GM18508 (cell line): ENCODE measurements around the gene ZNF581.

ENCODE experiments used
- ATAC-seq: cut with Tn5 transposase; IDR thresholded peaks from one replicate; pipeline ENCODE4 v1.9.1; 2021; ENCODE audit warnings: moderate number of reproducible peaks; ENCODE audit not compliant: insufficient read depth, unreplicated experiment

Gene ZNF581, protein sequence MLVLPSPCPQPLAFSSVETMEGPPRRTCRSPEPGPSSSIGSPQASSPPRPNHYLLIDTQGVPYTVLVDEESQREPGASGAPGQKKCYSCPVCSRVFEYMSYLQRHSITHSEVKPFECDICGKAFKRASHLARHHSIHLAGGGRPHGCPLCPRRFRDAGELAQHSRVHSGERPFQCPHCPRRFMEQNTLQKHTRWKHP

DNA sequence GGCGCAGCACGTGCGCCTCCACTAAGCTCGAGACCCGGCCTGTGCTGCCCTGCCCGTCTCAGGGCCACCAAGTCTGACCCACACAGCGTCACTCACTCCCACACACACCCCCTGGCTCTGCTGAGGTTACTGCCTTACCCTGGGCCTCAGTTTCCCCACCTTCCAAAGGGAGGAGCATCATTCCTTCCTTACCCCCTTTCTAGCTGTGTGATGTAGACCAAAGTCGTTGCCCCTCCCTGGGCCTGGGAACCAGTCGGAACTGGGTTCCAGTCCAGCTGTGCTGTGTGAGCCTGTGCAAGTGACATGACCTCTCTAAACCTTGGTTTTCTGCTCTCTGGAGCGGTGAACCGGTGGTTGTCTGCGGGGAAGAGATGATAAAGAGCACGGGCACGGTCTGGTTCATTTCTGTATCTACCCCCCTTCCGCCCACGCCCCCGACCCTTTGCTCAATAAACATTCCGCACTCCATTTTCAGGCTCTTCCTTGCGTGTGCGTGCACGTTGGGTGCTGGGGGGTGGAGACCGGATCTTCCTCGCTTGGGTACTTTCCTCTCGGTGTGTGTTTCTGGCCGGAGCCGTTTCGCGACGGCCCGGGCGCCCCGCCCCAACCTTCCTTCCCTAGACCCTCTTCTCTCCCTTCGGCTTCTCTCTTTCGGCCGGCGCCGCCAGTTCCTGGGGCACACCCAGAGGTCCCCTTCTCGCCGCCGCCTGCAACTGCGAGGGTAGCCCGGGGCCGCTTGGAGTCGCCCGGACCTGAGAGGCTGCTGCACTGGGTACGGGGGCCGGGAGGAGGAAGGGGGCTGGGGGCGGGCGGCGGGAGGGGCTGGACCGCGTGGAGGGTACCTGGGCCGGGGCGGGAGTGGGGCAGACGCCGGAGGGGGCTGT is at the start of gene ZNF581:
ZNF581 (plus strand) TSS at position 647 of the 884 bp plus-strand sequence. CDS start 923 bp downstream, outside the sequence.
- peak; percentile 38 for ATAC-seq

DNA sequence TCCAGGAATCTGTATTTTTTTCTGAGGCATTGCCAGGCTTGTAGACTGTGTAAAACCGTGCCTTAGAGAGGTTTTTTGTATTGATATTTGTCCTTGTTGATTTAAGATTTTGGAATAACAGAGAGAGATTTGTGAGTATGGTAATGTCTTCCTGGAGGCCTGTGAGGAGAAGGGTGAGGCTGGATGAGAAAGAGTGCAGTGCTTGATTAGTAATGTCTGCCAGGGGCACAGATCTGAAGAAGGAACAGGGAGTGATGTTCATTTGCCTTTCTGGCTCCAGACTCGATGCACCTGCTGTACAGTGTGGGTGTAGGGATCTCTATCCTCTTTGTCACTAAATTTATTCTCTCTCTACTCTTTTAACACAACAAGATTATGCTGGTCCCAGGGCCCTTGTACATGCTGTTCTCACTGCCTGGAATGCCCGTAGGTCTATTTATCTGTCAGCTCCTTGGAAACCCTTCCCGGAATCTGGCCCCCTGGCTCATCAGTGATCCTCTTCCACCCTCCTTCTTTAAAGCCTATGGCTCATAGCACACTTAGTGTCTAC is 48.4 kb upstream of the ZNF581 start:
- ATAC-seq, result no peak

DNA sequence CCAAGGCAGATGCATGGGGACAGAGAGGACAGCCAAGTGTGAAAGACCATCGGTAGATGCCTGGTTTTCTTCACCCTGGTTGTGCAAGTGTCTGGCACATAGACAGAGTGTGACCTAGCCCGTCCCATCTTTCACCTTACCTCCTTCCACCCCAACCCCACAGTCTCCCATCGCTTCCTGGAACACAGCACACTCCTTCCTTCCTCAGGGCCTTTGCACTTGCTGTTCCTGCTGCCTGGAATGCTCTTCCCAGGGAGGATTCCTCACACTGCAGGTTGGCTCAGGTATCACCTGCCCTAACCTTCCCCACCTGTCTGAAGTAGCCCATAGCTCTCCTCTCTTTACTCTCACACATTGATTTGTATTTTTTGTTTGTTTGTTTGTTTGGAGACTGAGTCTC is 47.1 kb upstream of the ZNF581 start:
- ATAC-seq, result no peak

DNA sequence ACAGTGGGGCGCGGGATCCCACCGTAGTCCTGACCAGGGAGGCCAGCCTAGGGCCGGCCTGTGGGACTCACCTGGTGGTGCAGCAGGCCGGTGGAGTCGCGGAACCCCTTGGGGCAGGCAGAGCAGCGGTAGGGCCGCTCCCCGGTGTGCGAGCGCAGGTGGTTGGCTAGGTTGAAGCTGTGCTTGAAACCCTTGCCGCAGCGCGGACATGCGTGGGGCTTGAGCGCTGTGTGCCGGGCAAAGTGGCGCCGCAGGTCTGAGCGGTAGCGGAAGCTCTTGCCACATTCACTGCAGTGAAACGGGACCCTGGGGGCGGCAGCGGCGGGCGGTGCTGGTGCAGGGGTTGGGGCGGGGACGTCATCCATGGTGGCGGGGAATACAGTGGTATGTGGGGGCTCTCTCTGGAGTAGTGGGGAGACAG is 45.9 kb upstream of the ZNF581 start:
- no peak for ATAC-seq

DNA sequence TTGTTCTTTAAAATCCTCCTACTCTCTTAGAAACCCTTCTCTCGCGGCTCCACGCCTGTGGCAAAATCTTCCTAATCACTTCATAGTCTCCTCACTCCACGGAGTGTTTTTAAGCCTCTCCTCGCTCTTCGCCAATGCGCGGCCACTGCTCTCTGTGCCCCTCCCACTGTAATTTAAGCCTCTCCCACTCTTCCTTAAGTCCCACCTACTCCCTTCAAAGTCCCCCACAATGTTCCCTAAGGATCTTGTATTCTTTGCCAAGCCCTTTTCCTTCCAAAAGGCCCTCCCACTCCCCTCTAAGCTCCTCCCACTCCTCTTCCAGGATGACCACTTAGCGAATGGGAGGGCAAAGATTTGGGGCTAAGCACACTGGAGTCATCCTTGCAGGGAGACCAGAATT is 45.4 kb upstream of the ZNF581 start:
- ATAC-seq, result no peak

DNA sequence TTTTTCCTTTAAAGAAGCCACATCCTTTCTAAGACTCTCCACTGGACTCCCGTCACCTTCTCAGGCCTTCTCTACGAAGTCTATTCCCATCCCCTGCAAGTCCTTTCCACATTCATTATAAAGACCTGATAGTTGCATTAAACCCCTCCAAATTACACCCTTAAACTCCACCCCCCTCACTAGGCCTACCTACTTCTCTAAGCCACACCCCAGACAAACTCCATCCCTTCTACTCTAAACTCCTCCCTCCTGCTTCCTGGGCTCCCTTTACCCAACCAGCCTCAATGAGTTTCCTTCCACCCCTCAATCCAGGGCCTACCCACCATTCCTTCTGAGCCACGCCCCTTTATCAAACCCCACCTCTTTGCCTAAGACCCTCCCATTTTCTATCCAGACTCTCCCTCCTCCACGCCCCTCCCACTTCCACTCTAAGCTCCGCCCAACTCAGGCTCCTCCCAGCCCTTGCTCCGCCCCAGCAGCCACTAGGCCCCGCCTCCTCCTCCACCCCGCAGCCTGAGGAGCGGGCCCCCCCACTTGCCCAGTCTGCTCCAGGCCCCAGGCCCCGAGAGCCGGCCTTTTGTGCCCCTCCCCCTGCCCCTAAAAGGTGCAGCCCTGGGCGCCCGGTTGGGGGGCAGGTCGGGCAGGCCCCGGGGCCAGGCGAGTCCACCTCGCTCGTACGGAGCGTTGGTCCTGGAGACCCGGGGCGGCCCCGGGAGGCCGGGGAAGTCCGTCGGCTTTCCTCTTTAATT is 44.6 kb upstream of the ZNF581 start:
- peak; percentile 33 for ATAC-seq

DNA sequence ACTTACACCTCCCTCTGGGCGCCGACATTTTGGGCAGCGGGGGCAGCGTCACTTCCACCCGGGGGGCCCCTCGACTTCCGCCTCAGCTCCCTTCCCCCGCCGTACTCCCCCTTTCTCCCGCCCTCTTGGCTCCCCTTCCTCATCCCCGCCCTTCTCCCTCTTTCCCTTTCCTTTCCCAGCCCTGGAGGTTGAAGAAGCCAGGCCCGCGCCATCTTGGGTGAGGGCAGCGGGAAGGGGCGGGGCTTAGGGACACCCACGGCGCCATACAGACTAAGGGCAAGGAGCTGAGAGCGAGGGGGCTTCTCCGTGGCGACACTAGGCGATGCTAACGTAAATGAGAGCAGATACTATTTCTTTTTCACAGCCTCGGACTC is 44.0 kb upstream of the ZNF581 start, which contains the start of gene FIZ1:
FIZ1 (minus strand) TSS at position 50 of the 374 bp plus-strand sequence. CDS start 1,652 bp downstream, outside the sequence.
- peak; percentile 28 for ATAC-seq

DNA sequence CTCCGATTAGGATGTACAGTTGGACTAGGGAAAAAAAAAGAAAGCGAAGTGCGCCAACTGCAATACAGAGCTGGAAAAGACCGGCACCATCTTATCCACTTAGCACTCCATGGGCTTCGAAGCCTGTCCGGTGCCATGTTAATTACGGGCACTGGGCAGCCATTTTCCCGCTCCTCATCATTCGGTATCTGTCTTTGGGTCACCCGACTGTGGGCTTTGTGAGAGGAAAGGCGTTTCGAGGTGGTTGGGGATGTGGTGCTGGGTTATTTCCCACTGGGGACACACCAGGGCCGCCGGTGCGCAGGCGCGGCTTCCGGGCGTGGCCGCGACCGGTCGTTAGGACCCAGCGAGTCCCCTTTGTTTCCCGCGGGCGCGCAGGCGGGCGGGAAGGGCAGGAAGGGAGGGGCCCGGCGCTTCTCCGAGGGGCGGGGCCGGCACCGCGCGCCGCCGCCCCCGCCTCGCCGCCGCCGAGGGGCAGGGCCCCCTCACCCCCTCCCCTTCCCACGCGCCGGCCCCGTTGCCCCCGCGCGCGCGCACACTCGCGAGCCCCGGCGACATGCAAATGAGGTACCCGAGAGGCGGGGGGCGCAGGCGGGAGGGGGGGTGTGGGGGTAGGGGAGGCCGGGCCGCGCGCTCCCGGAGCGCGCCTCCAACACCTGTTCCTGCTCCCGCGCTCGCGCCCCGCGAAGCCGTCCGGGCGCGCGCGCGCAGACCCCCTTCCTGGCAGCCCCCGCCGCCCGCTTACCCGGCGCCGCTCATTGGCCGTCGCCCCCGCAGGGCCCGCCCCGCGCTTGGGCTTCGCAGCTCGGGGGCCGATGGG is 43.4 kb upstream of the ZNF581 start, which contains the start of gene ZNF524:
ZNF524 (plus strand) TSS at position 447 of the 820 bp plus-strand sequence. CDS start 1,825 bp downstream, outside the sequence.
- peak; percentile 22 for ATAC-seq

DNA sequence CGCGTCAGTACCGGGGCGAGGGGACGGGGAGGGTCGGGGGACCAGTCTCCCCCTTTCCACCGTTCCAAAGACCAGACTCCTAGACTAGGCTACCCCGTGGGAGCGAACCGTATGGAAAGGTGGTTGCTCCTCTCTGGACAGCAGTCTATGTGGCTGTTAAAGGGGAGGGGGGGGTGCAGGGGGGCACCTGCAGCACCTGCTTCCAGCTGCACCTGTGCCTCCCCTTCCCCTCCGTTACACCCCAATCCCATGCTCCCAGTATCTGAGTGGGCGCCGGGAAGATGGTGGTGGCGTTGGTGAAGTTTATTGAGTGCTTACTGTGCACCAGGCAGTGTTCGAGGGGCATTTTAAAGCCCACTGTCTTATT is 42.8 kb upstream of the ZNF581 start:
- ATAC-seq, result no peak

DNA sequence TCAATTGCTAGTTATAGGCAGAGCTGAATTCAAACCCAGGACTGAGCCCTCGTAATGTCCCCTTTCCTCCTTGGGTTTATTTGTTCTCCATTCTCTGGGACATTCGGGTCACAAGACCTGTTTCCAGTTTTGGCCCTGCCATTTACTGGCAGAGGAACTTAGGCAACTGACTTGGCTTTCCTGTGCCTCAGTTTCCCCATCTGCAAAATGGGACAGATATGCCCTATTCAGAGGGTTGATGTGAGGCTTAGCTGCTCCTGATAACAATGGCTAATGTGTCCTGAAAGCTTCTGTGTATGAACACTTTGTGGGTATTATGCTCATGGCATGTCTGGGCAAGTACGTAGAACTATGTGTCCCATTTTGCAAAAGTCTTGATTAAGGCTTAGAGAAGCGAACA is 42.4 kb upstream of the ZNF581 start:
- ATAC-seq, result no peak

DNA sequence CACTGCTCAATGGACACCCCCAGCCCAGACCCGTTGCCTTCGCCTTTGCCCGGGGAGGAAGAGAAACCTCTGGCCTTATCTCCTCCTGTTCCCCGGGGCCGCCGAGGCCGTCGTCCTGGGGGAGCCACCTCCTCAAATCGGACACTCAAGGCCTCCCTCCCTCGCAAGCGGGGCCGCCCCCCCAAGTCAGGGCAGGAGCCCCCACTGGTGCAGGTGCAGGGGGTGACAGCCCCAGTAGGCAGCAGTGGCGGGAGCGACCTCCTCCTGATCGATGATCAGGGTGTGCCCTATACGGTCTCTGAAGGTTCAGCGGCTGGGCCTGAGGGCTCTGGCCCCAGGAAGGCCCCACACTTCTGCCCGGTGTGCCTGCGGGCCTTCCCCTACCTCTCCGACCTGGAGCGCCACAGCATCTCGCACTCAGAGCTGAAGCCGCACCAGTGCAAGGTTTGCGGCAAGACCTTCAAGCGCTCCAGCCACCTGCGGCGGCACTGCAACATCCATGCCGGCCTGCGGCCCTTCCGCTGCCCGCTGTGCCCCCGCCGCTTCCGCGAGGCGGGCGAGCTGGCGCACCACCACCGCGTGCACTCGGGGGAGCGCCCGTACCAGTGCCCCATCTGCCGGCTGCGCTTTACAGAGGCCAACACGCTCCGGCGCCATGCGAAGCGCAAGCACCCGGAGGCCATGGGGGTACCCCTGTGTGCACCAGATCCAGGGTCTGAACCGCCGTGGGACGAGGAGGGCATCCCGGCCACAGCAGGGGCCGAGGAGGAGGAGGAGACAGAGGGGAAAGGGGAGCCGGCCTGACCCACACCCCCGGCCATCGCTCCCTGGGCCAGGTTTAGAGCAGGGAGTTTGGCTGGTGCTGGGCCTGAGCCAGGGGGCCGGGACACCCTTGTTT is 41.1 kb upstream of the ZNF581 start:
- ATAC-seq, result no peak

DNA sequence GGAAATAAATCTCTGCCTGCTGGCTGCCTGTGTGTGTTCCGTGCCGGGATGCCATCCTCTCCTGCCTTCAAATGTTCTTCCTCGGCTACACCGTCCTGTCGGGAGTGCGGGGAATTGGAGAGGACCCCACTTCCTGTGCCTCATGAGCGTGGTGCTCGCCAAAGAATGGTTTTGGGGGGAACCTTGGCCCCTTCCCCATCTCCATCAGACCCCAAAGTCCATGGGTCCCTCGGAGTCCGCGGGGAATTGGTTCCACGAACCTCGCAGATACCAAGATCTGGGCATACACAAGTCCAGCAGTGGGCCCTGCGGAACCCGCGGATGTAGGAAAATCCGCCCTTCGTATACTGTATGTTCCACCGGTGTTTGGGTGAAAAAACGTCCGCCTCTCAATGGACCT is 40.3 kb upstream of the ZNF581 start:
- ATAC-seq, result no peak

DNA sequence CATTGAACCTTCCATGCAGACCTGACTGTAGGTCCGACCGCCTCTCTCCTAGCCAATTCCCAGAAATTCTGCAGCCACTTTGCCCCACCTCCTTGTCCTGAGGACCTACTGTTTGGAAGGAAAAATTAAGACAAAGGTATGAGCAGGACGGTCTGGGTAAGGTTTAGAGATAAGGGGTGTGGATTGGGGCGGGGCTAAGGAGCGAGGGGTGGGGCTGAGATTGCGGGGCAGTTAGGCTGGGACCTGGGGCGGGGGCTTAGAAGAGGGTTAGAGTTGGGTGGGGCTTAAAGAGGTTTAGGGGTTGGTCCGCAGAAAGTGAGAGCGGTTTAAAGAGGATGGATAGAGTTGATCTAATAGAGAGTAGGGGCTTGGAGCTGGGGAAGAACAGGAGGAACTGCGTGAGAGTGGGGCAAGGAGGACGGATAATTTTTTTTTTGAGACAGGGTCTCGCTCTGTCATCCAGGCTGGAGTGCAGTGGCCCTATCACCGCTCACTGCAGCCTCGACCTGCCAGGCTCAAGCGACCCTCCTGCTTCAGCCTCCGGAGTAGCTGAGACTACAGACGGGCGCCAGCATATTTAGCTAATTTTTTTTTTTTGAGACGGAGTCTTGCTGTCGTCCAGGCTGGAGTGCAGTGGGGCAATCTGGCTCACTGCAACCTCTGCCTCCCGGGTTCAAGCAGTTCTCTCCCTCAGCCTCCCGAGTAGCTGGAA is 39.7 kb upstream of the ZNF581 start:
- ATAC-seq, result no peak

DNA sequence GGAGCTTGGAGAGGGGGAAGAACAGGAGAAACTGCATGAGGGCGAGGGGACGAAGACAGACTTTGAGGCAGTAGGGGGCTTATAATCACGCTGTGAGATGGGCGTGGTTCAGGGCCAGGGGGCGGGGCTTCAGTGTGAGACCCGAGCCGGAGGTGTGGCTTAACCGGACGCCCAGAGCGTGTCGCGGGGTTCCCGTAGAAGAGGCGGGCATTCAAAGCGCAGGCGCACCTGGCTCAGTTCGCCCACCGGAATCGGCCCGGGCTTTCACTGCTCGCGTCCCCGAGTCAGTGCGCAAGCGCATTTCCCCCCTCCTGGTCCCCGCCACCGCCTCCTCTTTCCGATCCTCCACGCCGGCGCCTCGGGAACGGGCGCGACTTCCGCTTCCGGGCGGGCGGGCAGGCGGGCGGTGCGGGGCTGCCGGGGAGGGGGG is 38.2 kb upstream of the ZNF581 start:
- ATAC-seq, result peak; percentile 34

DNA sequence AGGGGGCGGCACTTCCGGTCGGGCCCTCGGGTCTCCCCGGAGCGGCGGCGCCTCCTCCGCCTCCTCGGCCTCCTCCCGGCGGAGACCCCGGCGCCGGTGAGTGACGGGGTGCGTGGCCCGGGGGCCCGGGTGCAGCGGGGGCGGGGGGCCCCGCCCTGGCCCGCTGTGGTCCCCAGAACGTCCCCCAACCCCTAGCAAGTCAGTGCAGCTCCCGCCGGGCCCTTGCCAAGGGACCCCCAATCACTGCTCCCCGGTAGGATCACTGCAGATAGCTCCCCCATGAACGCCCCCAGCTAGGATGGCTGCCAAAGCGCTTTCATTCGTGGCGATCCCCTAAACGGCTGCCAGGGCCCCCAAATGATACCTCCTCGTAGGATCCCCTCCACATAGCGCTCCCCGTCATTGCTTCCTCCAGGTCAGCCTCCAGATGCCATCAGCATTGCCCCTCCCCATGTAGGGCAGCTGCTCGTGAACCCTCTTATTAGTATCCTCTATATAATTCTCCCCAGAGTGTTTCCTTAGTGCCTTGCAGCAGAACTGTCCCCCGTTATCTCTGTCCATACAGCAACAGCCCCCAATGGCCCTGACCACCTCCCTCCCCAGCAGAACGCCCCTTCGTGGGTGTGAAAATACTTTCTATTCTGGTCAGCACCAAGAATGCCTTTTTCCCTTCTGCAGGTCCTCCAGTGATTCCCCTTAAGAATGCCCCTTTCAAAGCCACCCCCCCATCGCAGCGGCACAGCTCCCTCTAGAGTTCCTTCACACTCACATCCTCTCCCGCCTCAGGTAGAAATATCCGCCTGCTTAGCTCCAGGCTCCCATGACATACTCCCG is 37.6 kb upstream of the ZNF581 start, which contains the start of gene ZNF865:
ZNF865 (plus strand) TSS at position 11 of the 834 bp plus-strand sequence. CDS start 7,972 bp downstream, outside the sequence.
- ATAC-seq, result no peak

DNA sequence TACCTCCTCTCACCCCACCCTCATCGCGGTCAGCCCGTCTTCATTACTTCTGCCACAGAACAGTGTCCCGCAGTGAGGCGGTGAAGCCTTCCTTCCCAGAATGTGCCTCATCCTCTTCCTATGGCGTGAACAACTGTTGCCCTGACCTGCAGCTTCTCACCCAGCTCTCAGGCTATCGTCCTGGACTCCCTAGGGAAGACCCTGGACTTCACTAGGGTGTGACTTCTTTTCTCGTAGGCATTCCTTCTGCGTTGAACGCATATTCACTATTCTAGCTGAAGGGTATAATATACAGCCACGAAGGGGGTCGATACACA is 37.0 kb upstream of the ZNF581 start:
- no peak for ATAC-seq

DNA sequence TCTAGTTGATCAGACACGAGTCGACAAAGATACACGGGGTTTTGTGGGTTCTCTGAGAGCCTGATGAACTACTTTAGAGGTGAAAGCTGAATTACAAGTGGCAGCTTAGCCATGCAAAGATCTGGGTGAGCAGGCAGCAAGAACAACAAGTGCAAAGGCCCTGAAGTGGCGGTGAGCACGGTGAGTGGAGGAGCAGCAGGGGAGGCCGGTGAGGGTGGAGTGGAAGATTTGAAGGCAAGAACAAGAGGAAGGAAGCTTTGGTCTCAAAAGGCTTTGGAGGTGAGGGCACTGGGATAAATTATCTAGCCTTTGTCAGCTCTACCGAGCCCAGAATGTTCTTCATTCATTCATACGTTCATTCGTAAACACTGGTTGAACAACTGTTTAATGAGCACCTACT is 36.6 kb upstream of the ZNF581 start:
- ATAC-seq, result no peak
